ENCODE results near the gene PTPRD. TPM values are rescaled to one million over a fixed set of nuclear protein-coding genes. Genes with fewer than 3 reads are reported as not detected.

Gene PTPRD
- total RNA-seq, 1 experiment from 2014 or later, result 69.6 TPM

DNA sequence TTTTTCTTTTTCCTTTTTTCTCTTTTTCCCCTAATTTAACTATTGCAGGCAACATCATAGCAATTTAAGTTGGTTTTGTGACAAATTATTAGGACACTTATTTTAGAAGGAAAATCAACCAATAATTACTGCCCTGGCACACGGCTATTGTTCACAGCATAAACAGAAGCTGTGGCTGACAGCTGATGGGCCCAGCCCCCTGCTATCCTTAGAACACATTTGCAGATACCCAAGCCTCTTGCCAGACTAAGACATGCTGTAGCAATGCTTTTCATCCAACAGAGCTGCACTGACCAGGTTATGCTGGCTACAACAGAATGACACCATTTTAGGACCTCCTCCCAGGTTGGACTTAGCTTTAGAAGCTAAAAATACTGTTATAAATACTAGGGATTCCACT, 1960.5 kb downstream of the PTPRD start:
- CTCF ChIA-PET, result interaction anchor here (1.1 kb wide), 1 partner anchor 244 kb away, joined by 3 read pairs; no protein-coding TSS in a partner anchor
- H3K4me1 Mint-ChIP-seq, result peaks cover 26% of the 10 kb centered on the region
- H3K36me3 Mint-ChIP-seq, result no peaks in the 10 kb centered on the region
- POLR2A ChIA-PET, result no interaction called here
- ATAC-seq (peak; percentile 46; the same call in 1 of the 2 replicates), DNase-seq (ENCODE audit: low spot score) (no peak)
- H3K9me3 Mint-ChIP-seq, result no peaks in the 10 kb centered on the region
- H3K27ac Mint-ChIP-seq, result 0 out of 2 replicates have a peak overlapping the region, but pooled peaks have one; percentile 9
- no peak overlapping the region for H3K4me3 Mint-ChIP-seq
- TF ChIP-seq, protein P1, sequence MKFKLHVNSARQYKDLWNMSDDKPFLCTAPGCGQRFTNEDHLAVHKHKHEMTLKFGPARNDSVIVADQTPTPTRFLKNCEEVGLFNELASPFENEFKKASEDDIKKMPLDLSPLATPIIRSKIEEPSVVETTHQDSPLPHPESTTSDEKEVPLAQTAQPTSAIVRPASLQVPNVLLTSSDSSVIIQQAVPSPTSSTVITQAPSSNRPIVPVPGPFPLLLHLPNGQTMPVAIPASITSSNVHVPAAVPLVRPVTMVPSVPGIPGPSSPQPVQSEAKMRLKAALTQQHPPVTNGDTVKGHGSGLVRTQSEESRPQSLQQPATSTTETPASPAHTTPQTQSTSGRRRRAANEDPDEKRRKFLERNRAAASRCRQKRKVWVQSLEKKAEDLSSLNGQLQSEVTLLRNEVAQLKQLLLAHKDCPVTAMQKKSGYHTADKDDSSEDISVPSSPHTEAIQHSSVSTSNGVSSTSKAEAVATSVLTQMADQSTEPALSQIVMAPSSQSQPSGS (CRISPR knock-in tag; IDR thresholded peaks at IDR 0.05; ENCODE audit: borderline replicate concordance, low read depth), result no peak
- TF ChIP-seq MYBL2 (CRISPR knock-in tag; IDR thresholded peaks at IDR 0.05) (no peak), JUN (CRISPR knock-in tag; IDR thresholded peaks at IDR 0.05) (no peak), NR2C2 (CRISPR knock-in tag; IDR thresholded peaks at IDR 0.05) (no peak), CBFB (CRISPR knock-in tag; IDR thresholded peaks at IDR 0.05; ENCODE audit: low read depth) (no peak), SMAD3 (CRISPR knock-in tag; IDR thresholded peaks at IDR 0.05; ENCODE audit: borderline replicate concordance) (no peak), NR1H2 (CRISPR knock-in tag; IDR thresholded peaks at IDR 0.05) (no peak), ZNF138 (CRISPR knock-in tag; conservative IDR thresholded peaks at IDR 0.05) (no peak), SP1 (CRISPR knock-in tag; conservative IDR thresholded peaks at IDR 0.05) (no peak)
- TF ChIP-seq, protein P2, sequence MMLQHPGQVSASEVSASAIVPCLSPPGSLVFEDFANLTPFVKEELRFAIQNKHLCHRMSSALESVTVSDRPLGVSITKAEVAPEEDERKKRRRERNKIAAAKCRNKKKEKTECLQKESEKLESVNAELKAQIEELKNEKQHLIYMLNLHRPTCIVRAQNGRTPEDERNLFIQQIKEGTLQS (CRISPR knock-in tag; conservative IDR thresholded peaks at IDR 0.05), result no peak
- TF ChIP-seq, protein P3, sequence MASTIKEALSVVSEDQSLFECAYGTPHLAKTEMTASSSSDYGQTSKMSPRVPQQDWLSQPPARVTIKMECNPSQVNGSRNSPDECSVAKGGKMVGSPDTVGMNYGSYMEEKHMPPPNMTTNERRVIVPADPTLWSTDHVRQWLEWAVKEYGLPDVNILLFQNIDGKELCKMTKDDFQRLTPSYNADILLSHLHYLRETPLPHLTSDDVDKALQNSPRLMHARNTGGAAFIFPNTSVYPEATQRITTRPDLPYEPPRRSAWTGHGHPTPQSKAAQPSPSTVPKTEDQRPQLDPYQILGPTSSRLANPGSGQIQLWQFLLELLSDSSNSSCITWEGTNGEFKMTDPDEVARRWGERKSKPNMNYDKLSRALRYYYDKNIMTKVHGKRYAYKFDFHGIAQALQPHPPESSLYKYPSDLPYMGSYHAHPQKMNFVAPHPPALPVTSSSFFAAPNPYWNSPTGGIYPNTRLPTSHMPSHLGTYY (CRISPR knock-in tag; IDR thresholded peaks at IDR 0.05), result no peak
- TF ChIP-seq, protein P4, sequence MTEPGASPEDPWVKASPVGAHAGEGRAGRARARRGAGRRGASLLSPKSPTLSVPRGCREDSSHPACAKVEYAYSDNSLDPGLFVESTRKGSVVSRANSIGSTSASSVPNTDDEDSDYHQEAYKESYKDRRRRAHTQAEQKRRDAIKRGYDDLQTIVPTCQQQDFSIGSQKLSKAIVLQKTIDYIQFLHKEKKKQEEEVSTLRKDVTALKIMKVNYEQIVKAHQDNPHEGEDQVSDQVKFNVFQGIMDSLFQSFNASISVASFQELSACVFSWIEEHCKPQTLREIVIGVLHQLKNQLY (CRISPR knock-in tag; IDR thresholded peaks at IDR 0.05), result no peak
- TF ChIP-seq, protein P5, sequence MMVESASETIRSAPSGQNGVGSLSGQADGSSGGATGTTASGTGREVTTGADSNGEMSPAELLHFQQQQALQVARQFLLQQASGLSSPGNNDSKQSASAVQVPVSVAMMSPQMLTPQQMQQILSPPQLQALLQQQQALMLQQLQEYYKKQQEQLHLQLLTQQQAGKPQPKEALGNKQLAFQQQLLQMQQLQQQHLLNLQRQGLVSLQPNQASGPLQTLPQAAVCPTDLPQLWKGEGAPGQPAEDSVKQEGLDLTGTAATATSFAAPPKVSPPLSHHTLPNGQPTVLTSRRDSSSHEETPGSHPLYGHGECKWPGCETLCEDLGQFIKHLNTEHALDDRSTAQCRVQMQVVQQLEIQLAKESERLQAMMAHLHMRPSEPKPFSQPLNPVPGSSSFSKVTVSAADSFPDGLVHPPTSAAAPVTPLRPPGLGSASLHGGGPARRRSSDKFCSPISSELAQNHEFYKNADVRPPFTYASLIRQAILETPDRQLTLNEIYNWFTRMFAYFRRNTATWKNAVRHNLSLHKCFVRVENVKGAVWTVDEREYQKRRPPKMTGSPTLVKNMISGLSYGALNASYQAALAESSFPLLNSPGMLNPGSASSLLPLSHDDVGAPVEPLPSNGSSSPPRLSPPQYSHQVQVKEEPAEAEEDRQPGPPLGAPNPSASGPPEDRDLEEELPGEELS (CRISPR knock-in tag; IDR thresholded peaks at IDR 0.05), result no peak
- TF ChIP-seq, protein P6, sequence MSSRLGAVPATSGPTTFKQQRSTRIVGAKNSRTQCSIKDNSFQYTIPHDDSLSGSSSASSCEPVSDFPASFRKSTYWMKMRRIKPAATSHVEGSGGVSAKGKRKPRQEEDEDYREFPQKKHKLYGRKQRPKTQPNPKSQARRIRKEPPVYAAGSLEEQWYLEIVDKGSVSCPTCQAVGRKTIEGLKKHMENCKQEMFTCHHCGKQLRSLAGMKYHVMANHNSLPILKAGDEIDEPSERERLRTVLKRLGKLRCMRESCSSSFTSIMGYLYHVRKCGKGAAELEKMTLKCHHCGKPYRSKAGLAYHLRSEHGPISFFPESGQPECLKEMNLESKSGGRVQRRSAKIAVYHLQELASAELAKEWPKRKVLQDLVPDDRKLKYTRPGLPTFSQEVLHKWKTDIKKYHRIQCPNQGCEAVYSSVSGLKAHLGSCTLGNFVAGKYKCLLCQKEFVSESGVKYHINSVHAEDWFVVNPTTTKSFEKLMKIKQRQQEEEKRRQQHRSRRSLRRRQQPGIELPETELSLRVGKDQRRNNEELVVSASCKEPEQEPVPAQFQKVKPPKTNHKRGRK (CRISPR knock-in tag; IDR thresholded peaks at IDR 0.05; ENCODE audit: borderline replicate concordance), result no peak
- H3K27me3 Mint-ChIP-seq (ENCODE audit: low read depth), result no peaks in the 10 kb centered on the region

DNA sequence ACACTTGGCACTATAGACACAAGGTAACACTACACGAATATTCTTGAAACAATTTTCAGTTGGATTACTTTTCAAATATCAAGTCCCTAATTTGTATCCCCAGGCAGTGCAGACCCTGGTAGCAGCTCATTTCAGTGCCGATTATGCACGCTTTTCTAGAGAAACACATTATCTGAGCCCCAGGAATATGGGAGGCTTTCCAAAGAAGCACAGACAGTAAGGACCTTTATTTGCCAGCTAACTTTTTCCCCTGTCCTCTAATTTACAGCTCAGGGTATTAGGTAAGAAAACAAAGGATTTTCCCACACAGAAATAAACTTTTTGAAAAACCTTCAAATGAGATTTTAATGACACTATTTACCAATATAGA, 1961.0 kb downstream of the PTPRD start:
- no peak overlapping the region for H3K4me3 Mint-ChIP-seq
- no peaks in the 10 kb centered on the region for H3K27me3 Mint-ChIP-seq (ENCODE audit: low read depth)
- POLR2A ChIA-PET, result no interaction called here
- CTCF ChIA-PET, result interaction anchor here (1.1 kb wide), 1 partner anchor 244 kb away, joined by 3 read pairs; no protein-coding TSS in a partner anchor
- no peaks in the 10 kb centered on the region for H3K36me3 Mint-ChIP-seq
- no peaks in the 10 kb centered on the region for H3K9me3 Mint-ChIP-seq
- DNase-seq (ENCODE audit: low spot score) (no peak), ATAC-seq (no peak)
- H3K27ac Mint-ChIP-seq, result no peak overlapping the region
- peaks cover 26% of the 10 kb centered on the region for H3K4me1 Mint-ChIP-seq
- TF ChIP-seq NFYB (CRISPR knock-in tag; conservative IDR thresholded peaks at IDR 0.05; ENCODE audit: low read depth), result no peak
- TF ChIP-seq, protein P7, sequence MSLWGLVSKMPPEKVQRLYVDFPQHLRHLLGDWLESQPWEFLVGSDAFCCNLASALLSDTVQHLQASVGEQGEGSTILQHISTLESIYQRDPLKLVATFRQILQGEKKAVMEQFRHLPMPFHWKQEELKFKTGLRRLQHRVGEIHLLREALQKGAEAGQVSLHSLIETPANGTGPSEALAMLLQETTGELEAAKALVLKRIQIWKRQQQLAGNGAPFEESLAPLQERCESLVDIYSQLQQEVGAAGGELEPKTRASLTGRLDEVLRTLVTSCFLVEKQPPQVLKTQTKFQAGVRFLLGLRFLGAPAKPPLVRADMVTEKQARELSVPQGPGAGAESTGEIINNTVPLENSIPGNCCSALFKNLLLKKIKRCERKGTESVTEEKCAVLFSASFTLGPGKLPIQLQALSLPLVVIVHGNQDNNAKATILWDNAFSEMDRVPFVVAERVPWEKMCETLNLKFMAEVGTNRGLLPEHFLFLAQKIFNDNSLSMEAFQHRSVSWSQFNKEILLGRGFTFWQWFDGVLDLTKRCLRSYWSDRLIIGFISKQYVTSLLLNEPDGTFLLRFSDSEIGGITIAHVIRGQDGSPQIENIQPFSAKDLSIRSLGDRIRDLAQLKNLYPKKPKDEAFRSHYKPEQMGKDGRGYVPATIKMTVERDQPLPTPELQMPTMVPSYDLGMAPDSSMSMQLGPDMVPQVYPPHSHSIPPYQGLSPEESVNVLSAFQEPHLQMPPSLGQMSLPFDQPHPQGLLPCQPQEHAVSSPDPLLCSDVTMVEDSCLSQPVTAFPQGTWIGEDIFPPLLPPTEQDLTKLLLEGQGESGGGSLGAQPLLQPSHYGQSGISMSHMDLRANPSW (CRISPR knock-in tag; conservative IDR thresholded peaks at IDR 0.05; ENCODE audit: low read depth), result no peak
- TF ChIP-seq, protein P8, sequence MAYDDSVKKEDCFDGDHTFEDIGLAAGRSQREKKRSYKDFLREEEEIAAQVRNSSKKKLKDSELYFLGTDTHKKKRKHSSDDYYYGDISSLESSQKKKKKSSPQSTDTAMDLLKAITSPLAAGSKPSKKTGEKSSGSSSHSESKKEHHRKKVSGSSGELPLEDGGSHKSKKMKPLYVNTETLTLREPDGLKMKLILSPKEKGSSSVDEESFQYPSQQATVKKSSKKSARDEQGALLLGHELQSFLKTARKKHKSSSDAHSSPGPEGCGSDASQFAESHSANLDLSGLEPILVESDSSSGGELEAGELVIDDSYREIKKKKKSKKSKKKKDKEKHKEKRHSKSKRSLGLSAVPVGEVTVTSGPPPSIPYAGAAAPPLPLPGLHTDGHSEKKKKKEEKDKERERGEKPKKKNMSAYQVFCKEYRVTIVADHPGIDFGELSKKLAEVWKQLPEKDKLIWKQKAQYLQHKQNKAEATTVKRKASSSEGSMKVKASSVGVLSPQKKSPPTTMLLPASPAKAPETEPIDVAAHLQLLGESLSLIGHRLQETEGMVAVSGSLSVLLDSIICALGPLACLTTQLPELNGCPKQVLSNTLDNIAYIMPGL (CRISPR knock-in tag; IDR thresholded peaks at IDR 0.05), result no peak
- TF ChIP-seq, protein P1 (CRISPR knock-in tag; IDR thresholded peaks at IDR 0.05; ENCODE audit: borderline replicate concordance, low read depth), result no peak
- no peak for TF ChIP-seq NR1H2 (CRISPR knock-in tag; IDR thresholded peaks at IDR 0.05)
- TF ChIP-seq, protein P9, sequence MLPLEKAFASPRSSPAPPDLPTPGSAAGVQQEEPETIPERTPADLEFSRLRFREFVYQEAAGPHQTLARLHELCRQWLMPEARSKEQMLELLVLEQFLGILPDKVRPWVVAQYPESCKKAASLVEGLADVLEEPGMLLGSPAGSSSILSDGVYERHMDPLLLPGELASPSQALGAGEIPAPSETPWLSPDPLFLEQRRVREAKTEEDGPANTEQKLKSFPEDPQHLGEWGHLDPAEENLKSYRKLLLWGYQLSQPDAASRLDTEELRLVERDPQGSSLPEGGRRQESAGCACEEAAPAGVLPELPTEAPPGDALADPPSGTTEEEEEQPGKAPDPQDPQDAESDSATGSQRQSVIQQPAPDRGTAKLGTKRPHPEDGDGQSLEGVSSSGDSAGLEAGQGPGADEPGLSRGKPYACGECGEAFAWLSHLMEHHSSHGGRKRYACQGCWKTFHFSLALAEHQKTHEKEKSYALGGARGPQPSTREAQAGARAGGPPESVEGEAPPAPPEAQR (CRISPR knock-in tag; IDR thresholded peaks at IDR 0.05), result no peak
